NCI-H1436 (cell line): Measurements from ENCODE around the gene ERGIC1.

Source experiments
- DNase-seq: peaks from one replicate; lab custom pipeline; 2025; lab: John Stamatoyannopoulos, UW

ERGIC1 gene

DNA sequence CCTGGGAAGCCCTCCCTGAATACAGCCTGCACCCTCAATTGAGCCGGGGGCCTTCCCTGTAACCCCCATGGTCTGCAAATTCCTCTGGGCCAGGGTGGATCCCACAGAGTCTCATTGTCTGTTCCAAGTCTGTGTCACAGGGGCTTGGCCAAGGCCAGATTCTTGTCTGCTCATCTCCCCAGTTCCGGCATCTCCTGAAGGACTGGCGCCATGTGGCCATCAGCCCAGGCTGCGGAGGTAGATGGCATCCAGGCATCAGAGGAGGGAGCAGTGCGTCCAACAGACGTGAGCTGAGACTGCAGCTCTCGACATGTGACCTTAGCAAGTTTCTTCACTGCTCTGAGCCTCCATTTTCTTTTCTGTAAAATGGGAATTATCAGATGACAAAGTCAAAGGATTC is 87.9 kb downstream of the ERGIC1 start:
- no peak for DNase-seq

DNA sequence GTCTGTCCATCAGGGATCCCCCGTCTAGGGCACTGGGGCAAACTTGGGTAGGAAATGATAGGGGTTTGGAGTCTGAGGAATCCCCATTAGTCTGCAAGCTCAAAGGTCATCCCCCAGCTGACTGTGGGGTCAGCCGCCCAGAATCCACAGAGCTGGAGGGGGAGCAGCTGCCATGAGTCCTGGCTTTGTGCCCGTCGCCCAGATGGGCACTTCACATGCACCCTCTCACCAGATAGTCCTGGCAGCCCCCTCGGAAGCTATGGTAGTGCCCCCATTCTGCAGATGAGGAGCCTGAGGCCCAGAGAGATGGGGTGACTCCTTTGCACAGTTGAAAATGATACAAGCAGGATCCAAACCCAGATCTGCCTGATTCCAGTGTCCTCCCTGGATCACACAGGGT is 89.5 kb downstream of the ERGIC1 start:
- no peak for DNase-seq

DNA sequence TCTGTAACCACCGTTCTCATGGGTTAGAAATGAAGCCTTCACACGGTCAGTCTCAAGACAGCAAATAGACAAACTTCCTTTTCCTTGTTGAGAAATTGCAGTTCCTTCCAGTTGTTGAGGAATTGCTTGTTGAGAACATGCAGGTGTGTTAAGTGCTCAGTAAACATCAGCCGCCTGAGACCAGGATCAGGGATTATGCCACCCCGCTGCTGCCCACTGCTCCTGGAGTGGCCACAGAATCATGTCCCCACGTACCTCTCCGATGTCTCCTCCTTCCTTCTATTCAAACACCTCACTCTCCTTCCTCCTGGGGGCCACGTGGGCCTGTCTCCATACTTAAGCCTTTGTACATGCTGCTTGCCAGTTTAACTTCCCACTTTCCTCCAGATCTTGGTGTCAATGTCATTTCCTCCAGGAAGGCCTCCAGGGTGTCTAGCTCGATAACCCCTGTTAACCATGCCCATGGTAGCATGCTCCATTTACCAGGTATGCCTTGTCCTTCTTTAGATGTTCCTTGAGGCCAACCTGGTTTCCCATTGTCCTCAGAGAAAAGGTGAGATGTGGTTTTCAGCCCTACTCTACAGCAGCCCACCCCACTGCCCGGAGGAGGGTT is 91.4 kb downstream of the ERGIC1 start:
- DNase-seq, result no peak

DNA sequence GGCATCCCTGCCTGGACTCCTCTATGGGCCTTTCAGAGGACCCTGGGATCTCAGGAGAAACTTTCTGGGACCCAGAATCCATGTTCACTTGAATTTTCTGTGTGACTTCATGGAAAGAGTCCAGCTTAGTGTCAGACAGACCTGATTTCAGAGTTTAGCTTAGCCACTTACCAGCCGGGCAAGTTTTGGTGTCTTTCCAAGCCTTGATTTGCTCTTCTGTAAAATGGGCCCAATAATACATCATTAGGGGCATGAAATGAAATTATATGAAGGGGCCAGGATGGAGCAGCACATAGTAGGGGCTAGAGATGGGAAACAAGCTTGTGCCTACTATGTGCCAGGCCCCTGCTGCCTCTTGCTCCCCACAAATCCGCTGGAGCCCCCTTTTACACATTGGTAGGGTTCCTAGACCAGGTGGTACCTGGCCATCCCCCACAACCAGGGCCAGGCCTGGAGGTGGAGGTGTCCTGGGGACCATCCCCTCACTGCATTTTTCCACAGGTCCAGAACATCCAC is 92.0 kb downstream of the ERGIC1 start:
- no peak for DNase-seq

DNA sequence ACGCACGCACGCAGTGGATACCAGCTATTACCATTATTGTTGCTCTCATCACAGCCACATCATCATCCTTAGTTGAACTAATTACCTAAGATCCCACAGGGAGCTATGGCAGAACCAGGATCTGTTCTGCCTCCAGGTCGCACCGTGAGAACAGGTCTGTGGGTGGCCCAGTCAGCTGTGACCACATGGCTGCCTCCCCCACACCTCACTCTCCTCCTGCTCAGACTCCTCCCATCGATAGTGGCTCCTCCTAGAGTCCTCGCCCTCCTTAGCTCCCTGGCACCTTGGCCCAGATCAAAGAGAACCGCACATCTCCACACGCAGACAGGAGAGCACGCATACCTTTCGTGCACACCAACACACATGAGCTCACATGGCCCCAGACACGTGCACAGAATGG is 92.7 kb downstream of the ERGIC1 start:
- no peak for DNase-seq

DNA sequence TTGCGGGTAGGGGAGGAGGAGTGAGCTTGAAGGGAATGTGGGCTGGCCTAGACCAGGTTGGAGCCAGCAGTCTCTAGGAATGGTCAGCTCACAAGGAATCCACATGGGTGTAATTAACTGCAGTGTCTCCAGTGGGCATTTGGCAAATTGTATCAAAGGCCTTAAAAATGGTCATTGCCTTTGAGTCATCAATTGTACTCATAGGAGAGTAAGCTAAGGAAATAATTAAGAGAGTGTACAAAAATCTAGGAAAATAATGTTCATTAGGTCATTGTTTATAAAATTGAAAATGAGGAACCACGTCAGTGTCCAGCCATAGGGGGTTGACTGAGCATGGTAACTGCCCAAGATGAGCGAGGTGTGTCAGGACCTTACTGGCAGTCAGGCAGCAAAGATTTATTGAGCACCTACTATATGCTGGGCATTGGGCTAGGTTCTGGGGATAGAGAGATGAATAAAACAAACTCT is 95.4 kb downstream of the ERGIC1 start:
- no peak for DNase-seq

DNA sequence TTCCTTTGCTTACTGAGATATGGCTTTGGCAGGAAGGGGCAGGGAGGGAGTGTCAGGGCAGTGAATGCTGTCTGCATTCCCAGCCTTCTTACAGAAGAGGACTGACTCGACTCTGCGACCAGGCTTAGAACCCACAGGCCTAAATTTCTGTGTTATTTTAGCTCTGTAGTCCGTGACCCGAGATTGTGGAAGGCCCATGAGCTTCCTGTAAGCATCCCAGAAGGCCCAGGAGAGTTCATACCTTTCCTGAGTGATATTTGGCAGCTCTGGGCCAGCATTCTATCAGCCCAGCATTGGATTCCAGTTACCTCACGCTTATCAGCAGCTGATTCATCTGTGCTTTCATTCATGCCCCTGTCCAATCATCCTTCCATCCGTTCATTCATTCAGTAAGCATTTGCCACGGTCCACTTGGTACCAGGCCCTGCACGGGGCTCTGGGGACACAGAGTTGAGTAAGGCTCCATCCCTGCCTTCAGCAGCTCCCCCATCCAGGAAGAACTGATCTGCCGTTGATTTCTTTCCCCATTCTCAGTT is 97.0 kb downstream of the ERGIC1 start:
- no peak for DNase-seq

DNA sequence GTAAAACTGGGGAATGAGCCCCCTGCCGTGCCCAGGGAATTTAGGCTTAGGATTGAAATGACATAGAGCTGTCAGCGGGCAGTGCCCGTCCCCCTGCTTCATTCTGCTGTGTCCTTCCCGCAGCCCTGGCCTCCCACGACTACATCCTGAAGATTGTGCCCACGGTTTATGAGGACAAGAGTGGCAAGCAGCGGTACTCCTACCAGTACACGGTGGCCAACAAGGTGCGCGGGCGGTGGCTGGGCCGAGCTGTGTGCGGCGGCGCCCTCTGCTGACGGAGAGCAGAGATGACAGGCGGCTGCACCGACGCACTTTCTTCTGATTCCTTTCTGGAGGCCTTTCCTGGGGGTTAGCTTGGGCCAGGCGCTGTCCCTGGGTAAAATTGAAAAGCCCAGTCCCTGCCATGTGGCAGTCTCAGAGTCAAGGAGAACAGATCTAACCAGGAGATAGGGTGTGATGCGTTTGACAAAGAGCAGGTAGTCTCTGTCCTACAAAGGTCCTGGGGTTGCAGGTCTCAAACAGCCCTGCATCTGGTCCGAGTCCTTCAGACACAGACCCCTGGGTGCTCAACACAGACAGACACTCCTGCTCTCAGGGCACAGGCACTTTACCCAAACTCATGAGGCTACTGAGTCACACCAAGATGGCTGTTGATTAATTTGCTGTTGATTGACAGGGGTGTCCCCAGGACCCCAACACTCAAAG is 98.4 kb downstream of the ERGIC1 start:
- DNase-seq, result peak; percentile 12

DNA sequence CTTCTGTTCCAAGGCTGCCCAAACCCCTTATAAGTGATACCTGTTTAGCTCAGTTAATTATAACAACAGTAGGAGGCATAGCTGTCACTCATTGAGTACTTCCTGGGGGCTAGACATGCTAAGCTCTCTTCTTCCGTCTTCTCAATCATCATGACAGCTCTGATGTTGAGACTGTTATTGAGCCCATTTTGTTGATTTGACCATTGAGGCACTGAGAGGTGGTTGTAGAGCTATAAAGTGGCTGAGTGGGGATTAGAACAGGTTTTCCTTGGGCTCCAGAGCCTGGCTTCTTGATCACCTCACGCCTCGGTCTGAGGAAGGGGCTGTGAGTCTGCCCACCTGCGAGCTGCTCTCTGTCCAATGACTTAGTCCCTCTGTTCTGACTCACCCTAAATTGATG is 99.2 kb downstream of the ERGIC1 start:
- DNase-seq, result no peak

DNA sequence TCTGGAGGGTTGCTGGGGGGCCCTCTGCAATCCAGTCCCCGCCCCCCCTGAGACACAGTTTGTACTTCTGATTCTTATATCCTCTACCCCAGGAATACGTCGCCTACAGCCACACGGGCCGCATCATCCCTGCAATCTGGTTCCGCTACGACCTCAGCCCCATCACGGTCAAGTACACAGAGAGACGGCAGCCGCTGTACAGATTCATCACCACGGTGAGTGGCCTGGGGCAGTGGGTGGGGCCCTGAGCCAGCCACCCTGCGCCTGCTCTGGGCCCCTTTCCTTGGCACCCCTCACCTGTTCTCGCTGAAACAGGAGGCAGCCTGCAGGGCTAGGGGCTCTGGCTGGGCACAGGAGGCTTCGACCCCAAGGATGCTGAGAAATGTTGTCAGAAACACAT is 101.0 kb downstream of the ERGIC1 start:
- no peak for DNase-seq

DNA sequence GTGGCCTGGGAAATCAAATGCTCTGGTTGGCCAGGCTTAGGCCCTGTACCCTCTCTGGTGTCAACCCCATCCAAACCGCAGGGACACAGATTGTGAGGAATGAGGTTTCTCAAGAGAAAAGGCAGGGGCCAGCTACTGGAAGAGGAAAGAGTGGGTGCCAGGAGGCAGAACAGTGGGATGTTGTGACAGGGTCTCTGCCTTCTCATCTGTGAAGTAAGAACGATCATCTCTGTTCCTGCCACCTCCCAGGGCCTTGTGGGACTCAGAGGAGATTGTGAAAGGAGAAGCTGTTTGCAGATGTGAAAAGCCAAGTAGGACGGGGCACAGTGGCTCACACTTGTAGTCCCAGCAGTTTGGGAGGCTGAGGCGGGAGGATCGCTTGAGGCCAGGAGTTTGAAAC is 102.3 kb downstream of the ERGIC1 start:
- no peak for DNase-seq

DNA sequence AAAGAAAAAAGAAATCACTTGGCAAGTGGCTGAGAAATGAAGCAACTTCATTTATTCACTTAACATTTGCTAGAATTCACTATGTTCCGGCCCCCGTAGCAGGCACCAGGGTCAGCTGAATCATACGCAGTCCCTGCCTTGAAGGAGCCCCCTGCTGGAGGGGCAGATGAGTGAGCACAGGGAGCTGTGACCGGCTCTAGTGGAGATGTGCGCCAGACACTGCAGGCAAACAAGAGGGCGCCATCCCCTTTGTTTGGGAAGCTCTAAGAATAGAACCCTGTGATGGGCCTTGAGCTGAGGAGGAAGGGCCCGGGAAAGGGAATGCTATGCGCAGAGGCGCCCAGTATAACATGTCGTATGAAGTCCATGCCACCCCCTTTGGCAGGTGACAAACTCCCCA is 105.0 kb downstream of the ERGIC1 start:
- no peak for DNase-seq

DNA sequence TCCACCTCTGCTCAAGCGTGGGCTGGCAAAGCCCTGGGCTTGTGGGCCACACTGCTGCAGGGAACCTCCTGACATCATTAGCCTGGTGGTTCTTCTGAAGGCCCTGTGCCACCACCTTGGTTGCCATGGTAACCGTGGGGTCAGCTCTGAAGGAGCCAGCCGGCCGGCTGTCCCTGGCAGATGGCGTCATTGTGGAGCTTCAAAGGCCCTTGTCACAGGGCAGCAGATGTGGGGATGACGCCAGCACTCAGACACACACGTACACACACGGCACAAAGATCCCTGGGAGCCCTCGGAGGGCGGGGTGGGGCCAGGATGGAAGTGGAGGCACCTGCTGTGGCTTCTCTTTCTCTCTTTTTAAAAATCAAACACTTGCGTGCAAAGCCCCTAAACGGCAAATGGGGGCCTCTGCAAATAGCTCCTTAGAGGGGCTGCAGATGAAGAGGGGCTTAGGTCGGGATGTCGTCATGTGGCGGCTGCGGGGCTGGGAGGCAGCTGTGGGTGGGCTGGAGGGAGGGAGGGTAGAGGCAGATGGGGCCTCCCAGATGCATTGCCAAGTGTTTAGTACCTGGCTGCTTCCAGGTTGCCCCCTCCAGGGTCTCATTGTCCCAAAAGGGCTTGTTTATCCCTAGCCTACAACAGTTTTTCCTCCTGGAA is 105.7 kb downstream of the ERGIC1 start:
- DNase-seq, result no peak

DNA sequence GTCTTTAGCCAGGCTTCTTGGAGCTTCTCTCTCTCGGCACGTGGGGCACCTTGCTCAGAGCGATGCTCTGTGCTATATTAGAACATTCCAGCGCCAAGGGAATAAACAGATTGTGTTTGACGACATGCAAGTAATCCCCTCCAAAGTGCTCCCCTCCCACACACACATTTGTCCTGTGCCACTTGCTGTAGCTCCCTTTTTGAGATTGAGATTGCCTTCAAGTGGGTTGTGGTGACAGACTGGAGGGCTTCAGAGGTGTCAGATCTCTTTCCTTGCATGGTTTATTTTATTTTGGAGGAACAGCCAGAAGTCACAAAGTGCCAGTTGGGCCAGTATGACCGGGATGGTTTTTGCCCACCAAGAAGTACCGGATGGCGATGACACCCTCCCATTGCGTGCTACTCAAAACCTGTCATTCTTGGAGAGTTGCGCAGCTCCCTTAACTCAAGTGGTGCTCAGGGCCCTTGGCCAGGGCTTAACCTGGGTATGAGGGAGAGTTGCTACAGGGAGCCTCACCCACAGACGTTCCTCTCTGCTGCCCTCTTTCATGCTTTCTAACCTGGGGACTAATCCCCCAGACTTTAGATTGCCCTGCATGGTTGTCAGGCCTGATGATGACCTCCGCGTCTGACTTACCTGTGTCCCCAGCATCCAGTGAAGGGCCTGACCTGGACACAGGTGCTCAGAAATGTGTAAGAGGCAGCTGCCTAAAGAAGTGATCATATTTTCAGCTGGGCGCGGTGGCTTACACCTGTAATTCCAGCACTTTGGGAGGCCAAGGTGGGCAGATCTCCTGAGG is 106.4 kb downstream of the ERGIC1 start:
- DNase-seq, result no peak

DNA sequence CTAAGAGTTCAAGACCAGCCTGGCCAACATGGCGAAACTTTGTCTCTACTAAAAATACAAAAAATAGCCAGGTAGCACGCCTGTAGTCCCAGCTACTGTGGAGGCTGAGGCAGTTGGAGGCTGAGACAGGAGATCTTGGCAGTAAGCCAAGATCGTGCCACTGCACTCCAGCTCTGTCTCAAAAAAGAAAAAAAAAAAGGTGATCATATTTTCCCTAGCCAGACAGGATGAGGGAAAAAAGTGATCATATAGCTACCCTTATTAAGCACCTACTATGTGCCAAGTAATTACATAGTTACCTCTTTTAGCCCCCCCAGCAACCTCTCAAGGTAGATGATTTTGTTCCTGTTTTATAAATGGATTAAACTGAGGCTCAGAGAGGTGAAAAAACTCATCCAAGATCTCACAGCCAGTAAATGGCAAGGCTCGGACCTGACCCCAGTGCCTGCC is 107.0 kb downstream of the ERGIC1 start:
- no peak for DNase-seq

DNA sequence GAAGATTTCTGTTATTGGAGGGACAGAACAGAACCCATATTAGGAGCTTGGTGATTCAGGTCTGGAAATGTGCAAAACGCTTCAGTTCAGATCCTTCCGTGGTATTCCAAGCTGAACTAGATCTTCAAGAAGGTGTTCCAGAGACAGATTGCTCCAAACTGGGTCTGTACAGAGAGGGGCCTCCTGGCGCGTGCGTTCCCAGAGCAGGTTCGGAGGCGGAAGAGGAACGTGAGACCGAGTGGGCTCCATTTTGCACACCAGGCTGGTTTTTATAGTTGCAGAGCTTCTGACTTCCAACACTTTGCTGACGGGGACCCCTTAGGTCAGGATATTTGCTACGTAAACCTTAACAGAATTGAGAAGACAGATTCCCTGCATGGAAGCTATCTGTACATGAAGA is 108.5 kb downstream of the ERGIC1 start:
- no peak for DNase-seq

DNA sequence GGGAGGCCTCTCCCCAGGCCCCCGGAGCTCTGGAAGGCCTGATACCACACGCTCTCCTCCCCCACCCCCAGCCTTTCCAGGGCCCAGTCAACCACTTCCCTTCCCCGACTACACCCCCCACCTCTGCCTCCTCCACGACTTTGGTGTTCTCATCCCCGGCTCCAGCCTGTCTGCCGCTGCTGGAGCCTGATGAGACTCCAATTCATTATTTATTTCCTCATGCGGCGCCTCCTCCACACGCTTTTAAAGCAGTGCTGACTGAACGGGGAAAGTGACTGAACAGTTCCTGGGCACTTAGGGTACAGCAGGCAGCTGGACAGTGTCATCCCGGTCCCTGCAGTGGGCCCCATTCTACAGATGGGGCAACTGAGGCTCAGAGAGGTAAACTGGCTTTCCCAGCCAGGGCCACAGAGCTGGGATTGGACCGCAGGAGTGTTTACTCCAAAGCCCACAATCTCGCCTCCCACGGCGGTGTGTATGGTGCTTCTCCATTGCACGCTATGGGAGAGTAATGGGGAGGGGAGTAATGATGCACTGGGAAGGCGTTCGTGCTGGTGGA is 109.3 kb downstream of the ERGIC1 start:
- no peak for DNase-seq

DNA sequence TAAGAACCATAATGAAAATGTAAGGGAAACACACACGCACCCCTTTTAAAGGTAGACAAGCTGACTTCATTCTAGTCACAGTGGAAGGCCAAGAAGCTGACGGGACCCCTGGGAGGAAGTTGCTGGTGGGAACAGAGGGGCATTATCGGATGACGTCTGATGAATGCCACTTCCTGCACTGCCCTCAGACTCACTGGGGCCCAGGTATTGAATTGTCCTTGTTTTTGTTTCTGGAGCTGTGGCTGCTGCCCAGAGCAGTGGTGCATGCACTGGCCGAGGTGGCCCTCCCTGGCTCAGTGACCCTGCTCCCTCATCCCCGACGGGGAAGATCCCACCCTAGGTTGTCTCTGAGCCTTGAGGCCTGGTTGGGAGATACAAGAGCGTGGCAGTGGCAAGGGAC is 109.9 kb downstream of the ERGIC1 start:
- DNase-seq, result no peak

DNA sequence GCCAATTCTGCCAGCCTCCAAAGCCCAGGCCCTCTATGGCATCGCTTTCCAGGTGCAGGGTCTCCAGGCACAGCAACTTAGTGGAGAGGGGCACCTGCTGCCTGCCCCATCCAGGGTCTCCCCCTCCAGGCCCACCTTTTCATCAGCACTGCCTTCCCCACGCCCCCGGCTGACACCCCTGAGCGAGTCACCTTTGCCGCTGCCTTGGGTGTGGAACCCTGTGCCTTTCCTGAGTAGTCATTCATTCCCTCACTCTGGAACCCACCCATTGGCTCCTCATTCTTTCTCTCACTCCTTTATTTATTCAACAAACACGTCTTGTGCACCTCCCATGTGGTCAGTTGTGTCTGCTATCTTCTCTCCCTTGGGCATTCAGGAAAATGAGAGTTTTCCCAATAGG is 110.7 kb downstream of the ERGIC1 start:
- no peak for DNase-seq

DNA sequence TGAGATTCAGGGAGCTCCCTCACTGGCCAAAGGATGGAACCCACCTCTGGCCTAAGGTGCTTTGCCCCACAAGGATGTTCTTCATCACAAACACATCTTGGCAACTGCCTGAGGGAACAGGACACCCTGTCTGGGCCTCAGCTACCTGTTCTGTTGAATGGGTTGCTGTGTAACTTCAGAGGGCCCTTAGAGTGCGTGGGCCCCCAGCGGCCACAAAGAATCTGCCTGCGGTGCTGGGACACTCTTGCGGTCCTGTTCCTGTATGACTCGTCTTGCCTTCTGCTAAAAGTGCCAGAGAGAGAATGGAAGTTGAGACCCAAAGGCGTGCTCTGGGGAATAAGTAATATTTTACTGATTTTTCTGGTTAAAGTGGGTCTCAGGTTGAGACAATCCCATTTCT is 111.1 kb downstream of the ERGIC1 start:
- DNase-seq, result no peak

DNA sequence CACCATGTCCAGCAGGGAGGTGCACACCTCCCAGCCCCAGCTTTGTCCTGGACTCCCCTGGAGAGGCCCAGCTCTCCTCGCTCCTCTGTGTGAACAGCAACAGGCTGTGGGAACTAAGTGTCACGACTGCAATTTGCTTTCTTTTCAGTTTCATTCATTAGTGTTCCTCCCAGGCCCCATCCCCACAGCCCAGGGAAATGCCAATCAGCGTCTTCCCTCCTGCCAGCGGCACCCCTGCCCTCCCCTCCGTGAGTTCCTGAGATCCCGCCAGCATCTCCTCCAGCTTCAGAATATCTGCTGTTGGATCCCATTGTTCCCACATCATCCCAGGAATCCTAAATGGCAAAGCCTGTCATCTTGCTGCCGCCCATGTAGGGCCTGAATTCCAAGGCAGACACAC is 112.1 kb downstream of the ERGIC1 start:
- no peak for DNase-seq

DNA sequence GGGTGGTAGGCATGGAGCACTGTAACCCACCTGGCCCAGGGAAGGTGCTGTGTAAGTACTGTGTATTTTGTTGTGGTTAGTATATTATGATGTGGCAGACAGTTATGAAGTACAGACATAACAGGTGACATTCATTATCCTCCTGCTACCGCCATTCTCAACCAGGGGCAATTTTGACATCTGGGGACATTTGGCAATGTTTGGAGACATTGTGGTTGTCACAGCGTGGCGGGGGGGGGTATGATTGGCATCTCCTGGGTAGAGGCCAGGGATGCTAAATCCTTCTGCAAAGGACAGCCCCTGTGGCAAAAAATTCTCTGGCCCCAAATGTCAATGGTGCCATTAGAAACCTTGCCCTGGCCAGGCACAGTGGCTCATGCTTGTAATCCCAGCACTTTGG is 115.4 kb downstream of the ERGIC1 start:
- no peak for DNase-seq
